Measurements from ENCODE around the gene TACC2.
A peak's percentile ranks its signal among the peaks of the same experiment; 100 is the strongest.

The TACC2 gene

GRCh38 chr10:122282253-122282671 is 293.3 kb downstream of the TACC2 start:
- DNase-seq = no peak

- DNase-seq = no peak
Observed at GRCh38 chr10:122282909-122283308, 293.9 kb downstream of the TACC2 start.

GRCh38 chr10:122285506-122286444 is 296.8 kb downstream of the TACC2 start:
- no peak for DNase-seq

GRCh38 chr10:122286867-122287266 is 297.9 kb downstream of the TACC2 start:
- peak in 2 of 3 experiments; percentile 45 to 46 for DNase-seq

- DNase-seq = no peak
Observed at GRCh38 chr10:122287570-122287969, 298.6 kb downstream of the TACC2 start.

GRCh38 chr10:122288262-122288661 is 299.3 kb downstream of the TACC2 start:
- DNase-seq = no peak

GRCh38 chr10:122288917-122289316 is 300.0 kb downstream of the TACC2 start:
- no peak for DNase-seq

GRCh38 chr10:122290334-122290733 is 301.4 kb downstream of the TACC2 start:
- DNase-seq = no peak

GRCh38 chr10:122290833-122291532 is 302.0 kb downstream of the TACC2 start:
- DNase-seq = no peak

- no peak for DNase-seq
Observed at GRCh38 chr10:122291739-122292138, 302.8 kb downstream of the TACC2 start.

- no peak for DNase-seq
Observed at GRCh38 chr10:122292376-122292775, 303.4 kb downstream of the TACC2 start.

GRCh38 chr10:122293156-122293960 is 304.4 kb downstream of the TACC2 start:
- no peak for DNase-seq

GRCh38 chr10:122293961-122294380 is 305.0 kb downstream of the TACC2 start:
- DNase-seq = no peak

GRCh38 chr10:122294511-122295450 is 305.8 kb downstream of the TACC2 start:
- no peak for DNase-seq

GRCh38 chr10:122295451-122295809 is 306.5 kb downstream of the TACC2 start:
- DNase-seq = no peak

- DNase-seq = no peak
Observed at GRCh38 chr10:122296363-122297120, 307.6 kb downstream of the TACC2 start.

GRCh38 chr10:122297583-122297982 is 308.6 kb downstream of the TACC2 start:
- DNase-seq = no peak

GRCh38 chr10:122298206-122298597 is 309.2 kb downstream of the TACC2 start:
- no peak for DNase-seq

GRCh38 chr10:122298598-122299301 is 309.8 kb downstream of the TACC2 start:
- DNase-seq = peak; percentile 57 to 77 (median 71)

- no peak for DNase-seq
Observed at GRCh38 chr10:122299423-122300075, 310.6 kb downstream of the TACC2 start.
